Neural cell (in vitro differentiated cells): ENCODE results near the gene ZNF200. TPM values are rescaled to one million over a fixed set of nuclear protein-coding genes. Genes with fewer than 3 reads are reported as not detected.
A peak's percentile ranks its signal among the peaks of the same experiment; 100 is the strongest.

Source experiments
- H2AFZ ChIP-seq: fragments of 200-600, 300-800 bp; sonication (generic), shearing (Covaris generic); 2 replicates; pipeline ENCODE4 v1.6.0; 2014; ENCODE audit warnings: low read depth, mild to moderate bottlenecking, antibody characterized with exemption, low read length, moderate library complexity
- H3F3A ChIP-seq: fragments of 200-600 bp; shearing (Covaris generic); 2 replicates; pipeline ENCODE4 v1.6.1; 2016; ENCODE audit warnings: mild to moderate bottlenecking, moderate library complexity, mixed read lengths, antibody characterized with exemption, low read length; ENCODE audit not compliant: insufficient read depth, poor library complexity, severe bottlenecking
- H3K27ac ChIP-seq: fragments of 200-600, 300-800 bp; sonication (generic), shearing (Covaris generic); 2 replicates; pipeline ENCODE4 v1.5.1; 2014; ENCODE audit warnings: mild to moderate bottlenecking, low read length, moderate library complexity
- H3K27me3 ChIP-seq: fragments of 300-800, 200-600 bp; sonication (generic), shearing (Covaris generic); 2 replicates; pipeline ENCODE4 v1.6.0; 2014; ENCODE audit warnings: mild to moderate bottlenecking, low read depth, low read length, moderate library complexity; ENCODE audit not compliant: insufficient read depth
- H3K36me3 ChIP-seq: fragments of 300-800, 200-600 bp; sonication (generic), shearing (Covaris generic); 2 replicates; pipeline ENCODE4 v1.5.1; 2014; ENCODE audit warnings: mild to moderate bottlenecking, antibody characterized with exemption, low read length, moderate library complexity; ENCODE audit not compliant: insufficient read depth
- H3K4me2 ChIP-seq: fragments of 300-800, 200-600 bp; sonication (generic), shearing (Covaris generic); 2 replicates; pipeline ENCODE4 v1.6.0; 2014; ENCODE audit warnings: mild to moderate bottlenecking, low read length
- H3K4me3 ChIP-seq: fragments of 300-800, 200-600 bp; sonication (generic), shearing (Covaris generic); 2 replicates; pipeline ENCODE4 v1.5.1; 2014; ENCODE audit warnings: mild to moderate bottlenecking, low read length, moderate library complexity
- H3K79me2 ChIP-seq: fragments of 200-600 bp; shearing (Covaris generic); replicated peaks from 2 replicates; pipeline ENCODE4 v1.6.0; 2014; ENCODE audit warnings: mild to moderate bottlenecking, low read length, moderate library complexity; ENCODE audit not compliant: insufficient read depth
- H3K9ac ChIP-seq: fragments of 300-800, 200-600 bp; sonication (generic), shearing (Covaris generic); 2 replicates; pipeline ENCODE4 v1.6.1; 2016; ENCODE audit warnings: mild to moderate bottlenecking, low read length, mixed read lengths
- H3K9me2 ChIP-seq: fragments of 200-600 bp; shearing (Covaris generic); 2 replicates; pipeline ENCODE4 v1.6.1; 2016; ENCODE audit warnings: mild to moderate bottlenecking, low read length, mixed read lengths; ENCODE audit not compliant: insufficient read depth
- H3K9me3 ChIP-seq: fragments of 200-600, 300-800 bp; sonication (generic), shearing (Covaris generic); 2 replicates; pipeline ENCODE4 v1.6.1; 2016; ENCODE audit warnings: mild to moderate bottlenecking, mixed run types, low read length, moderate library complexity, mixed read lengths
- H4K20me1 ChIP-seq: fragments of 200-600 bp; shearing (Covaris generic); 2 replicates; pipeline ENCODE4 v1.6.1; 2016; ENCODE audit warnings: mild to moderate bottlenecking, mixed run types; ENCODE audit not compliant: insufficient read depth
- CTCF ChIP-seq: fragments of 450-650 bp; IDR thresholded peaks from 2 replicates; pipeline ENCODE4 v1.5.1; 2014; ENCODE audit warnings: antibody characterized with exemption, mild to moderate bottlenecking, moderate library complexity; ENCODE audit not compliant: poor library complexity, severe bottlenecking
- EP300 ChIP-seq: fragments of 450-650 bp; conservative IDR thresholded peaks from 2 replicates; pipeline ENCODE4 v1.6.1; 2014; ENCODE audit warnings: antibody characterized with exemption, mild to moderate bottlenecking, moderate library complexity; ENCODE audit not compliant: poor library complexity, severe bottlenecking
- EZH2 ChIP-seq: fragments of 200-600, 300-800 bp; shearing (Covaris generic), sonication (generic); IDR thresholded peaks from 2 replicates; pipeline ENCODE4 v1.6.1; 2014; ENCODE audit warnings: antibody characterized with exemption, low read length, borderline replicate concordance, mild to moderate bottlenecking; ENCODE audit not compliant: insufficient read depth, poor library complexity, severe bottlenecking
- MXI1 ChIP-seq: fragments of 450-650 bp; conservative IDR thresholded peaks from 2 replicates; pipeline ENCODE4 v1.6.1; 2014; ENCODE audit warnings: antibody characterized with exemption, mild to moderate bottlenecking; ENCODE audit not compliant: poor library complexity, severe bottlenecking
- POLR2AphosphoS5 ChIP-seq: IDR thresholded peaks from 2 replicates; pipeline ENCODE4 v1.6.1; 2012
- RAD21 ChIP-seq: fragments of 450-650 bp; conservative IDR thresholded peaks from 2 replicates; pipeline ENCODE4 v1.6.1; 2014; ENCODE audit warnings: antibody characterized with exemption, mild to moderate bottlenecking, moderate library complexity
- REST ChIP-seq: IDR thresholded peaks from 2 replicates; pipeline ENCODE4 v1.6.1; 2012; ENCODE audit warnings: borderline replicate concordance
- SMC3 ChIP-seq: fragments of 450-650 bp; conservative IDR thresholded peaks from 2 replicates; pipeline ENCODE4 v1.6.1; 2014; ENCODE audit warnings: antibody characterized with exemption, mild to moderate bottlenecking, moderate library complexity; ENCODE audit not compliant: poor library complexity
- TAF1 ChIP-seq: IDR thresholded peaks from 2 replicates; pipeline ENCODE4 v1.6.1; 2012; ENCODE audit warnings: low read depth
- polyA minus RNA-seq: library from RNA; depleted of rRNA, polyadenylated mRNA; stranded (reverse); fragments of >200 nt; gene quantifications from 2 replicates; pipeline ENCODE4 v1.2.3, GENCODE V29; 2014
- polyA plus RNA-seq: library from polyadenylated mRNA; depleted of rRNA; stranded (reverse); fragments of >200 nt; gene quantifications from 2 replicates; pipeline ENCODE4 v1.2.3, GENCODE V29; 2014

Gene ZNF200
- polyA plus RNA-seq (20.8 and 23.0 TPM in 2 replicates), polyA minus RNA-seq (31.0 and 33.4 TPM in 2 replicates)

GRCh38 chr16:3234857-3235561 is at the start of gene ZNF200:
Gene ZNF200, minus strand, starts transcription at chr16:3235158. Its CDS starts 1,403 bp downstream, at chr16:3233755.
- Histone ChIP-seq H4K20me1 (no peaks in the 10 kb centered on the region), H3K9me3 (peaks cover 2% of the 10 kb centered on the region), H3K36me3 (peaks cover 23% of the 10 kb centered on the region), H3K27ac (peak within 1 kb of the TSS; percentile 94), H3K79me2 (peaks cover 8% of the 10 kb centered on the region), H3K4me2 (peak within 1 kb of the TSS; percentile 81), H3F3A (no peaks in the 10 kb centered on the region), H3K4me3 (peak within 1 kb of the TSS; percentile 100), H3K9ac (peak within 1 kb of the TSS; percentile 89), H2AFZ (peak within 1 kb of the TSS; percentile 83), H3K9me2 (no peaks in the 10 kb centered on the region), H3K27me3 (no peaks in the 10 kb centered on the region)
- peak; percentile 63 for TF ChIP-seq SMC3
- TF ChIP-seq MXI1: peak; percentile 85
- TF ChIP-seq CTCF: no peak
- peak; percentile 83 for TF ChIP-seq POLR2AphosphoS5
- peak; percentile 68 for TF ChIP-seq REST
- TF ChIP-seq EZH2: no peak
- peak; percentile 56 for TF ChIP-seq RAD21
- TF ChIP-seq TAF1: peak; percentile 31
- TF ChIP-seq EP300: peak; percentile 42

GRCh38 chr16:3283543-3284447 is 48.8 kb upstream of the ZNF200 start:
- Histone ChIP-seq H3K9ac (peak overlapping the region; percentile 90), H3K27me3 (no peaks in the 10 kb centered on the region), H3F3A (no peaks in the 10 kb centered on the region), H3K36me3 (no peaks in the 10 kb centered on the region), H3K9me3 (no peaks in the 10 kb centered on the region), H3K4me2 (peak overlapping the region; percentile 98), H3K27ac (peak overlapping the region; percentile 94), H3K9me2 (no peaks in the 10 kb centered on the region), H3K4me3 (peak overlapping the region; percentile 98), H2AFZ (no peak overlapping the region), H3K79me2 (peaks cover 32% of the 10 kb centered on the region), H4K20me1 (no peaks in the 10 kb centered on the region)
- no peak for TF ChIP-seq MXI1
